HCT116 (cell line): ENCODE data around the gene GMDS. TPM values are rescaled to one million over a fixed set of nuclear protein-coding genes. Genes with fewer than 3 reads are reported as not detected.

ENCODE experiments used
- ATAC-seq: fragments of 200-7000 bp; cut with Tn5 transposase; 2 replicates; pipeline ENCODE4 v1.9.1; 2020; ENCODE audit warnings: mild to moderate bottlenecking, moderate library complexity
- BruUV-seq: library from RNA; stranded (reverse); fragments of 400-500 nt; replicated peaks from 2 replicates; lab custom pipeline; 2021; lab: Mats Ljungman, UMichigan
- CTCF ChIA-PET: fragments of 300-600 bp; sonication (Branson Sonifier 250); formaldehyde crosslinking; loops from one replicate; lab custom pipeline; 2021; ENCODE audit warnings: antibody characterized with exemption; lab: Charles Lee
- POLR2A ChIA-PET: fragments of 300-600, 350-600 bp; sonication (Branson Sonifier 250); formaldehyde crosslinking; loops from one replicate; lab custom pipeline; 2021; ENCODE audit warnings: antibody characterized with exemption; lab: Charles Lee
- RAD21 ChIA-PET, 2 experiments: fragments of 300-600 bp; sonication (Branson Sonifier 250); formaldehyde crosslinking; loops; one replicate each; lab custom pipeline; 2023; ENCODE audit warnings: low total read pairs in 2 of 2; ENCODE audit not compliant: uncharacterized antibody in 2 of 2, unreplicated experiment in 2 of 2, low non-redundant PET in 1 of 2; lab: Charles Lee
- DNase-seq: peaks from one replicate; pipeline ENCODE4 v3.0.0-alpha.2; 2010; ENCODE audit warnings: low read depth, low spot score
- H2AFZ ChIP-seq: fragments of 200-600 bp; shearing (Covaris generic), sonication (generic); 2 replicates; pipeline ENCODE4 v1.6.1; 2017; ENCODE audit warnings: low read depth, mixed run types, mixed read lengths, antibody characterized with exemption, low read length; ENCODE audit not compliant: poor library complexity, severe bottlenecking
- H3K27ac ChIP-seq: 2 replicates; pipeline ENCODE4 v1.5.1; 2012; ENCODE audit warnings: low read depth, low read length
- H3K27me3 ChIP-seq: fragments of 200-600 bp; sonication (generic); 2 replicates; pipeline ENCODE4 v1.6.1; 2016; ENCODE audit warnings: mixed run types, low read length, mixed read lengths; ENCODE audit not compliant: insufficient read depth
- H3K36me3 ChIP-seq, 2 experiments: fragments of 200-500 bp in 1 of 2; fragments of 200-600 bp in 1 of 2; sonication (Bioruptor generic) in 1 of 2; sonication (generic) in 1 of 2; 2 replicates each; pipeline versions ENCODE4 v1.5.1 to v1.6.1; 2014 to 2016; ENCODE audit warnings: low read length in 2 of 2, inconsistent platforms in 1 of 2, mixed read lengths in 1 of 2, mixed run types in 1 of 2; ENCODE audit not compliant: insufficient read depth in 2 of 2, control insufficient read depth in 1 of 2
- H3K4me1 ChIP-seq, 2 experiments: fragments of 200-600 bp in 1 of 2; sonication (generic) in 1 of 2; 2 replicates each; pipeline versions ENCODE4 v1.5.1 to v1.6.1; 2012 to 2017; ENCODE audit warnings: low read length in 2 of 2, inconsistent platforms in 1 of 2, mild to moderate bottlenecking in 1 of 2, mixed read lengths in 1 of 2, mixed run types in 1 of 2, moderate library complexity in 1 of 2; ENCODE audit not compliant: insufficient read depth in 2 of 2, control insufficient read depth in 1 of 2
- H3K4me2 ChIP-seq: fragments of 200-600 bp; sonication (generic); 2 replicates; pipeline ENCODE4 v1.6.1; 2017; ENCODE audit warnings: mixed run types, low read length, mixed read lengths
- H3K4me3 ChIP-seq, 2 experiments: fragments of 200-600 bp in 1 of 2; sonication (generic) in 1 of 2; replicated peaks in 1 of 2; 2 replicates each; pipeline ENCODE4 v1.5.1; 2011 to 2016; ENCODE audit warnings: low read length in 2 of 2, control low read depth in 1 of 2, low read depth in 1 of 2, mild to moderate bottlenecking in 1 of 2, mixed read lengths in 1 of 2, mixed run types in 1 of 2
- H3K79me2 ChIP-seq: fragments of 200-600 bp; sonication (generic); 2 replicates; pipeline ENCODE4 v1.6.1; 2017; ENCODE audit warnings: mild to moderate bottlenecking, mixed run types, low read length, moderate library complexity, mixed read lengths; ENCODE audit not compliant: insufficient read depth
- H3K9ac ChIP-seq: fragments of 200-600 bp; sonication (generic); 2 replicates; pipeline ENCODE4 v1.6.1; 2016; ENCODE audit warnings: low read length, mixed read lengths
- H3K9me2 ChIP-seq: fragments of 200-600 bp; sonication (generic), shearing (Covaris generic); 2 replicates; pipeline ENCODE4 v1.6.1; 2017; ENCODE audit warnings: mixed run types, mild to moderate bottlenecking, moderate library complexity; ENCODE audit not compliant: insufficient read depth
- H3K9me3 ChIP-seq, 2 experiments: fragments of 200-500 bp in 1 of 2; fragments of 200-600 bp in 1 of 2; sonication (Bioruptor generic) in 1 of 2; sonication (generic) in 1 of 2; 2 replicates each; pipeline ENCODE4 v1.6.1; 2014 to 2017; ENCODE audit warnings: low read length in 2 of 2, mixed read lengths in 2 of 2, inconsistent platforms in 1 of 2, low read depth in 1 of 2, mild to moderate bottlenecking in 1 of 2, mixed run types in 1 of 2, moderate library complexity in 1 of 2; ENCODE audit not compliant: control insufficient read depth in 1 of 2, insufficient read depth in 1 of 2
- H4K20me1 ChIP-seq: fragments of 200-600 bp; sonication (generic), shearing (Covaris generic); 2 replicates; pipeline ENCODE4 v1.6.1; 2017; ENCODE audit warnings: mixed run types, mild to moderate bottlenecking, moderate library complexity; ENCODE audit not compliant: insufficient read depth
- ATF3 ChIP-seq: IDR thresholded peaks from 2 replicates; pipeline ENCODE4 v1.6.1; 2012
- CBX3 ChIP-seq: IDR thresholded peaks from 2 replicates; pipeline ENCODE4 v1.6.1; 2012; ENCODE audit warnings: low read depth
- EGR1 ChIP-seq: IDR thresholded peaks from 2 replicates; pipeline ENCODE4 v1.6.1; 2012; ENCODE audit warnings: low read depth
- JUND ChIP-seq: IDR thresholded peaks from 2 replicates; pipeline ENCODE4 v1.6.1; 2012
- POLR2A ChIP-seq: IDR thresholded peaks from 2 replicates; pipeline ENCODE4 v1.7.0; 2011; ENCODE audit warnings: borderline replicate concordance; ENCODE audit not compliant: insufficient read depth, insufficient read length; ENCODE audit errors: extremely low read depth
- POLR2AphosphoS5 ChIP-seq: IDR thresholded peaks from 2 replicates; pipeline ENCODE4 v1.6.1; 2011; ENCODE audit warnings: mild to moderate bottlenecking, low read depth, low read length, moderate library complexity
- RAD21 ChIP-seq: IDR thresholded peaks from 2 replicates; pipeline ENCODE4 v1.6.1; 2012; ENCODE audit warnings: low read depth, mild to moderate bottlenecking
- REST ChIP-seq: IDR thresholded peaks from 2 replicates; pipeline ENCODE4 v1.6.1; 2012; ENCODE audit warnings: low read depth
- SIN3A ChIP-seq: IDR thresholded peaks from 2 replicates; pipeline ENCODE4 v1.6.1; 2012; ENCODE audit warnings: low read depth
- SP1 ChIP-seq: IDR thresholded peaks from 2 replicates; pipeline ENCODE4 v1.6.1; 2012; ENCODE audit warnings: low read depth
- ZBTB33 ChIP-seq: IDR thresholded peaks from 2 replicates; pipeline ENCODE4 v1.6.1; 2011; ENCODE audit warnings: mild to moderate bottlenecking, low read length, moderate library complexity; ENCODE audit not compliant: insufficient replicate concordance; ENCODE audit errors: extremely low read depth
- ZFX ChIP-seq: fragments of 450-650 bp; IDR thresholded peaks from 2 replicates; pipeline ENCODE4 v1.6.1; 2017
- ZNF274 ChIP-seq: fragments of 200-500 bp; sonication (Bioruptor generic); IDR thresholded peaks from 2 replicates; pipeline ENCODE4 v1.6.1; 2014; ENCODE audit warnings: mild to moderate bottlenecking, low read depth, low read length, inconsistent platforms
- intact Hi-C: fragments of 100-400 bp; cut with micrococcal nuclease; formaldehyde crosslinking; loops from 2 replicates; pipeline ENCODE4 v1.10.0; 2022
- total RNA-seq: library from RNA; stranded (reverse); gene quantifications from one replicate; pipeline ENCODE4 v1.2.1, GENCODE V29; 2021; ENCODE audit not compliant: unreplicated experiment

Gene GMDS
- total RNA-seq, 1 experiment from 2014 or later = 34.4 TPM

- Histone ChIP-seq H3K9me2 (no peaks in the 10 kb centered on the region), H3K79me2 (no peaks in the 10 kb centered on the region), H3K4me3 (no peak overlapping the region), H3K36me3 (no peaks in the 10 kb centered on the region), H3K9me3 (no peaks in the 10 kb centered on the region), H3K4me1 (no peaks in the 10 kb centered on the region), H3K27ac (no peak overlapping the region), H3K4me2 (no peak overlapping the region), H3K27me3 (no peaks in the 10 kb centered on the region), H3K9ac (no peak overlapping the region), H2AFZ (no peak overlapping the region), H4K20me1 (no peaks in the 10 kb centered on the region)
- ChIA-PET RAD21 (no interaction called here), POLR2A (no interaction called here), CTCF (no interaction called here)
- no TSS peak for BruUV-seq
- no peak for DNase-seq
- no peak for ATAC-seq
- TF ChIP-seq ATF3 = no peak
- intact Hi-C loops = no loop called here
Observed at GRCh38 chr6:1736346-1737105, 508.9 kb downstream of the GMDS start.

- no peak overlapping the region for H2AFZ ChIP-seq
- no peaks in the 10 kb centered on the region for H3K36me3 ChIP-seq
- no peak overlapping the region for H3K4me3 ChIP-seq
- no TSS peak for BruUV-seq
- no peaks in the 10 kb centered on the region for H3K9me2 ChIP-seq
- ATAC-seq (no peak; the same call in 1 of the 2 replicates), DNase-seq (no peak)
- ChIA-PET POLR2A (no interaction called here), RAD21 (no interaction called here), CTCF (interaction anchor here (0.6 kb wide), 1 partner anchor 20 kb away, joined by 3 read pairs; no protein-coding TSS in a partner anchor)
- H3K4me1 ChIP-seq = no peaks in the 10 kb centered on the region
- intact Hi-C loops = no loop called here
- H3K79me2 ChIP-seq = no peaks in the 10 kb centered on the region
- no peaks in the 10 kb centered on the region for H4K20me1 ChIP-seq
- no peak overlapping the region for H3K9ac ChIP-seq
- no peak overlapping the region for H3K27ac ChIP-seq
- H3K4me2 ChIP-seq = no peak overlapping the region
- no peaks in the 10 kb centered on the region for H3K9me3 ChIP-seq
- no peaks in the 10 kb centered on the region for H3K27me3 ChIP-seq
- TF ChIP-seq ZNF274 (no peak), POLR2AphosphoS5 (no peak), SP1 (no peak), REST (no peak), ZFX (no peak), RAD21 (no peak), JUND (no peak), SIN3A (no peak), CBX3 (no peak), POLR2A (no peak), ZBTB33 (no peak), EGR1 (no peak)
Observed at GRCh38 chr6:1735239-1735803, 510.1 kb downstream of the GMDS start.
